HG03432 (cell line): ENCODE results near the gene RETN.
A peak's percentile ranks its signal among the peaks of the same experiment; 100 is the strongest.

Experiments used
- ATAC-seq: cut with Tn5 transposase; IDR thresholded peaks from one replicate; pipeline ENCODE4 v1.9.1; 2021; ENCODE audit warnings: mild to moderate bottlenecking, moderate library complexity; ENCODE audit not compliant: unreplicated experiment

RETN gene, protein sequence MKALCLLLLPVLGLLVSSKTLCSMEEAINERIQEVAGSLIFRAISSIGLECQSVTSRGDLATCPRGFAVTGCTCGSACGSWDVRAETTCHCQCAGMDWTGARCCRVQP

DNA sequence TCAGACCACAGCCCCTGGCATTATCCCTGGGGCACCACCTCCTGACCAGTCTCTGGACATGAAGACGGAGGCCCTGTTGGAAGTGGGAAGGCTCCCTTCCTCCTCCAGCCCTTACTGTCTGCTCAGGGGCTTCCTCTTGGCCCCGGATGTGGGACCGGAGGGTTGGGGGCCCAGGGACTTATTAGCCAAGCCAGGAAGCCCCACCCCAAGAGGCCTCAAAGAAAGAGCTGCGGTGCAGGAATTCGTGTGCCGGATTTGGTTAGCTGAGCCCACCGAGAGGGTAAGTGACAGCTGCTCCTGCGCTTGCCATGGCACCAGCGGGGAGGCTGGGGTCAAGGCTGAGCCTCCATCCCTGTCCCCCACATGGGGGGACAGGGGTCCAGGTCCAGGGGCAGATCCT, at the start of gene RETN:
Gene RETN (plus strand): TSS at position 208 of the 400 bp plus-strand sequence. CDS start 278 bp downstream, outside the sequence.
- ATAC-seq = no peak

DNA sequence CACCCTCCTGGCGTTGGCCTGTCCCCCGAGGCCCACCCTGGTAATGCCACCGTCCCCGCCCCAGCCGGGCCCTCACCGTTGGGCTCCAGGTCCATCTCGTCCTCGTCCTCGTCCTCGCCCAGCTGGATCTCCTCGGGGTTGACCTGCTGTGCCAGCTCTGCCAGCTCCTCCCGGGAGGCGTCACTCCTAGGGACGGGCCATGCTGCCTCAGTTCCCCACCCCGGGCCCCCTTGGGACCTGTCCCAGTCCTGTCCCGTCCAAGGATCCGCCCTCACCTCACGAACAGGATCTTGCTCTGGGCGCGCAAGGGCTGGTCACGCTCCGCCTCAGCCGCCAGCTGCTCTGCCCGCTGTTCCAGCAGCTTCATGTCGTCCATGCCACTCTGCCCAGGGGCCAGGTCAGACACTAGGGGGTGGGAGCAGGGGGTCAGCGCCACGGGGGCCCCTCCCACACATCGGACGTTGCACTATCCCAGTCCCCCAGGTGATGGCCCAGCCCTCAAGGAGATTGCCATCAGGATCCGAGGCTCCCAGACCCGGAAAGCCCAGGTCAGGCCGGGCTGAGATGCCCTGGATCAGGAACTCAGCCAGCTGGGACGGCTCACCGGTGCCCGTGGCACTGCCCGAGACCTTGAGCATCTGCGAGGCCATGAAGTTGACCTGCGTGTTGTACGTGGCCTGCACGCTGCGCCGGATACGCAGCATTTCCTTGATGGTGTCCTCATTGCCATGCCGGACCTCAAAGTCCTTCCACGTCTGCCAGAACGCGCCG, 49.0 kb upstream of the RETN start:
- no peak for ATAC-seq

DNA sequence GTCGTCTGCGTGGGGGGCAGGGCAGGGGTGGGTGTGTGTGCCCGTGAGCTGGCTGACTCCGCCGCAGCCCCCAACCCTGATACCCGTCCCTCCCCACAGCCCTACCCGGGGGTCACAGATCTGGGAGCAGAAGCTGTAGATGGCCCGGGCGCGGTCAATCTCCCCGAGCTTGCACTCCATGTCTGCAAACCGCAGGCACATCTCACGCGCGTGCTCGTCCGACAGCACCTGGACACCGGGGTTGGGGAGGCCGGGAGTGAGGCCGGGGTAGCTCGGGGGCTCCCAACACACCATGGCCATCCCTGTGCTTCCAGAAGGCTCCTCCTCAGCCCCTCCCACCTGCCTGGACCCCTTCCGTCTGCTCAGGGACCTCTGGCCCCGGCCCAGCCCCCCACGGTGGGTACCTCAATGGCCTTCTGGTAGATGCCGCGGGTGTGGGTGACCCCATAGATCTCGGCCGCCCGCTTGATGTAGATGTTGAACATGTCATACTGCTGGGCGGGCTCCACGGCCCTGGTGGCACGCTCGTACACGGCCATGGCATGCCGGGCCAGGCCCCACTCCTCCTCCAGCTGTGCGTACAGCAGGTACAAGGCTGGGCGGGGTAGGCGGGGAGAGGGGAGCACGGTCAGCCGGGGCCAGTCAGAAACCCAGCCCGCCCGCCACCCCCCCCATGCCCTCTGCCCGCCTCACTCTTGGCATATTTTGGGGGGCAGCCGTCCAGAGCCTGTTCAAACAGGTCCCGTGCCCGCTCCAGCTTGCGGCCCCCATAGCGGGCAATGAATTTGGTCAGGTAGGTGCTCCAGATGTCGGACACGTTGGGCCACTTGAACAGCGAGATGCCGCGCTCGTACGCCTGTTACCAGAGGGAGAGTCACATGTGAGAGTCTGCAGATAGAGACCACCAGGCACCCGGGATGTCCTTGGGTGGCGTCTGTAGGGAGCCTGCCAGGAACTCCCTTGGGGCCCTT, 48.1 kb upstream of the RETN start:
- ATAC-seq = no peak

DNA sequence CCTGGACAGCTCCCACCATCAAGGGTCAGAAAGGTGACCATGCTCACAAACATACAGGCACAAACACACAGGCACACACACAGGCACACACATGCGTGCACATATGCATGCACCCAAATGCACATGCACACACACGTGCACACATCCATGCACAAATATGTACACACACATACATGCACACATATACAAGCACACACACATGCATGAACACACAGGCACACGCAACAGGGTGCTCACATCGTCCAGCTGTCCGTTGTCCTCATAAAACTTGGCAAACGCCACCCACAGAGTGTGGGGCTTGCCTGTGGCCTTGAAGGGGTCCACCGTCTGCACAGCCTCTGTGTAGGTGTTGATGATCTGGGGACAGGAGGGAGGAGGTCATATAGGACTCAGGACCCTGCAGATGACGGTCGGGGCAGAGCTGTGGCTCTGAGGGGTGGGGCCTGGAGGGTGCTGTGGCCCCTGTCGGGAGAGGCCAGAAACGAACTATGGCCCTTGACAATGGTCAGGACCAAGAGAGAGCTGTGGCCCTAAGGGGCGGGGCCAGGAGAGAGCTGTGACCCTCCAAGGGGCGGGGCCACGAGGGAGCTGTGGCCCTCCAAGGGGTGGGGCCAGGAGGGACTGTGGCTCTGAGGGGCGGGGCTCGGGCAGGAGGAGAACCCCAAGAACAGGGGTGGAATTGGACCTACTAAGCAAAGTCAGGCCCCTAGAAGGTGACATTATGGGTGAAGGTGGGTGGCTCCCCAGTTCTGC, 45.7 kb upstream of the RETN start:
- no peak for ATAC-seq

DNA sequence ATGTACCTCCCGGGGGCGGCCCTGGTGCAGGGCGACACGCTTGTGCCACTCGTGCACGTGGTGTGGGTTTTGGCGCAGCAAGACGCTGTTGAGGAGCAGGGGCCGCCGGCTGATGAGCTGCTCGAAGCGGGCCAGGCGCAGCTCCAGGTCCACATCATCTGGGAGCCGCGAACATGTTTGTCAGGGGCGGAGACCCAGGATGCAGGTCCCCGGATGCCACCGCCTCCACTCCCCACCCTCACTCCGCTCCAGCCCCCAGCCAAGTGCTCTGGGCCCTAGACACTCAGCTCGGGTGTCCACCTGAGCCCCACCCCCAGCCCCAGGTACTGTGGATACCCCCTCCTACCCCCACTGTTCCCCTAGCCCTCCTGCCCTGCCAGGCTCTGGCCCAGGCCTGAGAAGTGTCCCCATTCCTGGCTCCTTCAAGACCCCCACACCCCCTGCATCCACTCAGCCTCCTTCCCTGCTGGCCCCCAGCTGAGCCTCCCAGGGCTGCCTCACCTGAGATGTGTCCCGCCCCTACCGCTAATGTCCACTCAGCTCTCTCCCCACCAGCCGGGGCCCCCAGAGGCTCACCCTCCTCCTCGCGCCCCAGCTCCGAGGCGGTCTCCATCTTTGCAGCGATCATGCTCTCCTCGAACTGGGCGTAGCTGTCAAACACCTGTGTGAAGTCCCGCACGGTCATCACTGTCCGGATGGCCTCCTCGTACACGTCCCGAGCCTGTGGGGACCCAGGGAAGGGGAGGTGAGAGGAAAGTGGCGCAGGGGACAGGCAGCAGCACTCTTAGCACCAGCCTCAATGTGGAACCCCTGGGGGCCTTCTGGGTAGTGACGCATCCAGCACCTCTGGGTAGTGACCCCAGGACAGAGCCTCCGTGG, 44.9 kb upstream of the RETN start:
- ATAC-seq = no peak

DNA sequence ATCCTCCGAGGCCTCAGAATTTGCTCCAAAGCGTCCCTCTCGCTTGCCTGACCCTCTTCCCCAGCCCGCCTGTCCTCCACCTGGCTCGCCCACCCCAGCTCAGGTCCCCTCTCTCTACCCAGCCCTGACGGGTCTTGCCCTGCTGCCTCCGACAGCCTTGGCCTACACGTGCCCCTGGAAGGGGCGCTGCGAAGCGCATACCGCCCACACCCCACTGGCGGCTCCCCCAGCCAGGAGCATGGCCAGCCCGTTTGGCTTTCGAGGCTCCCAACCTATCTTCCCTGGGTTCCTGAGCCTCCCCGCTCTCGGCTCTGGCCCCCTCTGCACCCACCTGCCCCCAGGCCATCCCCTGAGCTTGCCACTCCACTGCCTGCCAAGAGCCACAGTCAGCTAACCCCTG, 44.0 kb upstream of the RETN start:
- no peak for ATAC-seq

DNA sequence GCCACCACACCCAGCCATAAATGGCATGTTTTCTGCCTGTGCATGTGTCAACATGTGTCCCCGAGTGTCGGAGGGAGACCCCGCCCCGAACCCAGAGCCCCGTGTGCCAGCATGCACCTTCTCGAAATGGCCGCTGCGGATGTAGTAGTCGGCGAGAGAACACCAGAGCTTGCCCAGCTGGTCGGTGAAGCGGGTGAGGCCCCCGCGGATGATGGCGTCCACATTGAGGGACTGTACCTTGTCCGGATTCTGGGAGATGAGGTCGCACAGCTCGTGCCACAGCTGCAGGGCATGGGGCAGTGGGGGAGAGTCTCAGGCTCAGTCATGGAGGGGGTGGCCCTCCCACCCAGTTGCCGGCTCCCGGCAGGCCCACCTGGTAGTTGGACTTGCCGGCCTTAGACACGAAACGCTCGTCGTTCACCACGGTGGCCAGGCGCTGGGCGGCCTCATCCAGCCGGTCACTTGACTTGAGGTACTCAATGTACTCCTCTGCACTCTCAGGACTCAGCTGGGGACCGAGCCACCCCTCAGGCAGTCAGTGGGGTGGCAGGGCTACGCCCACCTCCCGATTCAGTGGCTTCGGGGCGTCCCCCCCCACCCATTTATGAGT, 43.0 kb upstream of the RETN start:
- no peak for ATAC-seq

DNA sequence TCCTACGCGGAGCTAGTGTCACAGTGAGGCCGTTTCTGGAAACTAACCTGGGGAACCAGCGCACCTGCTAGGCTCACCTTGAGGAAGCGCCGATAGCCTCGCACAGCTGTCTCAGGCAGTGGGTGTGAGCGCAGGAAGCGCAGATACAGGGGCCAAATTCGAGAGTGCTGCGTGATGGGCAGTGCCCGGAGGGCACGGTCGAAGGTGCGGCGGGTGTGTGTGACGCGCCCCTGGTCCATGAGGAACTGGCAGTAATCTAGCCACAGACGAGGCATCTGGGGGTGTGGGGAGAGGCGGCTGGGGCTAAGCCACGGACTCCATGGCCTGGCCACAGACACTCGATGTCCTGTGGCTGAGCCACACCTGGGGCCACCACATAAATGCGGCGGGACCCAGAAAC, 41.7 kb upstream of the RETN start:
- no peak for ATAC-seq

DNA sequence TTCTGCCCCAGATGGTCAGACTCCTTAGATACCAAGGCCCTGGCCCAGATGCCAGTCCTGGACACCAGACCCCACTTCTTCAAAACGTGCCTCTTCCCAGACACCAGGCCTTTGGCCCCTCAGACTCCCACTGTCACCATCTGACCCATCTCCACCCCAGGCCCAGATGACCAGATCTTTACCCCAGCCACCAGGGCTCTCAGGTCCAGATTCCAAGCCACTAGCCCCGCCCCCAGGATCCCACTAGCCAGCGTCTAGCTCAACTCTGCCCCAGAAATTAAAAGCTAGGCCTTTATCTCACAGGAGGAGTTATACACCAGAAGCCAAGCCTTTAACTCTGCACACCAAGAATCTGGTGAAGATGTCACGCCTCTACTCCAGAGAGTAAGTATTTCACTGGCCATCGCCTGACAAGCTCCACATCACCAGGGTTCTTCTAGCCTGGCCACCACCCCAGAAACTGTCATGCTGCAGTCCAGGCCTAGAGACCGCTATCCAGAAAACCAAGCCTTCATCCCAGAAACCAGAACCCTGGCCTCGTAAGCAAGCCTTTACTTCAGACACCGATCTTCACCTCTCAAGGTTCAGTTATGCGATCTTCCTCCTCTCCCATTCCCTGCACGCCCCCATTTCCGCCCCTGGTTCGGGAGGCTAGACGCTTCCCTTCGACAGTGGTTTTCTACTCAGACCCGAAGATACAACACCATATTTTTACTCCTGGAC, 40.1 kb upstream of the RETN start:
- no peak for ATAC-seq

DNA sequence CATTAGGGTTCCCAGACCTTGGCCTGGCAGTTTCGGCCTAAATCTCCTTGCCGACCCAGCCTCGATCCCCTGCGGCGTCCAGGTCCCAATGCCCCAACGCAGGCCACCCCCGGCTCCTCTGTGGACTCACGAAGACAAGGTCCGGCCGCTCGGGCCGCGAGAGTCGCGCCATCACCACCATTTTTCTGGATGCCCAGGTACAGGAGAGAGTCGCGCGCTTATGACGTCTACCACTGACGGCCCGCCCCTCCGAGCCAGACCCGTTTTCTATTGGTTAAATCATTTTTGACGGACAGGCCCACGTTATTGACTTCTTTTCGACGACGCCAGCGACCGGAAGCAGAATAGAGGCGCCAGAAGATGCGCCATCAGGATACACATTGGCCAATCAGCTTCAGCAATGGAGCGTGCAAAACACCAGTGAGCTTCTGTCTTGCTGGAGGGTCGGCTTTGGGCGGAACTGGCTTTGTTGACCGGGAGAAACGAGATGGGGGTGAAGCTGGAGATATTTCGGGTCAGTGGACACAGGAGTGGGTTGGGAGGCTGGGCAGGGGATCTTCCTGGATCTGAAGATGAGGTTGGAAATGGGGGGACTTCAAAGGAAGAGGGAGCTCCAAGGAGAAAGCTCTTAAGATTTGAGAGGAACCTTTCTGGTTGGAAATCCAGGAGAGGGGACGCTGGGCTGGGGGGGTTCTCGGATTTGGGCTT, 39.3 kb upstream of the RETN start, which contains the start of the genes PET100 and XAB2:
Gene PET100 (plus strand): TSS at position 447 of the 708 bp plus-strand sequence. CDS start 41 bp downstream, at position 488.
Gene XAB2 (minus strand): TSS at position 199 of the 708 bp plus-strand sequence. CDS start 18 bp downstream, at position 181.
- ATAC-seq = peak; percentile 79

DNA sequence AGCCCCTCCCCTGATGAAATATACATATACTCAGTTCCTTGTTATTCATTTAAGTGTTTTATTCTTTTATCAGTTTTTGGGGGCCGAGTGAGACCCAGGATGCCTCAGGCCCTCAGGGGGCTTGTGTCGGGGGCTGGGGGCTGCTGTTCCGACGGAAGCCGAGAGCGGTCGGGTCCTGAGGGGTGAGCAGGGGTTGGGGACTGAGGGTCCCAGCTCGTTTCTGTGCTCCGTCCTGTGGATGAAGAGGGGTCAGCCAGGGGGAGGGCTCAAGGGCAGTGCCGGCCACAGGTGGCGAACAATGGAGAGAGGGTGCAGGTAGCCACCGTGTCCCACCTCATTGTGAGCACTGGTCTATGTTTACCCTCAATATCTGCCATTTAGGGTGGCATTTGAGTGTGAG, 37.3 kb upstream of the RETN start:
- no peak for ATAC-seq

DNA sequence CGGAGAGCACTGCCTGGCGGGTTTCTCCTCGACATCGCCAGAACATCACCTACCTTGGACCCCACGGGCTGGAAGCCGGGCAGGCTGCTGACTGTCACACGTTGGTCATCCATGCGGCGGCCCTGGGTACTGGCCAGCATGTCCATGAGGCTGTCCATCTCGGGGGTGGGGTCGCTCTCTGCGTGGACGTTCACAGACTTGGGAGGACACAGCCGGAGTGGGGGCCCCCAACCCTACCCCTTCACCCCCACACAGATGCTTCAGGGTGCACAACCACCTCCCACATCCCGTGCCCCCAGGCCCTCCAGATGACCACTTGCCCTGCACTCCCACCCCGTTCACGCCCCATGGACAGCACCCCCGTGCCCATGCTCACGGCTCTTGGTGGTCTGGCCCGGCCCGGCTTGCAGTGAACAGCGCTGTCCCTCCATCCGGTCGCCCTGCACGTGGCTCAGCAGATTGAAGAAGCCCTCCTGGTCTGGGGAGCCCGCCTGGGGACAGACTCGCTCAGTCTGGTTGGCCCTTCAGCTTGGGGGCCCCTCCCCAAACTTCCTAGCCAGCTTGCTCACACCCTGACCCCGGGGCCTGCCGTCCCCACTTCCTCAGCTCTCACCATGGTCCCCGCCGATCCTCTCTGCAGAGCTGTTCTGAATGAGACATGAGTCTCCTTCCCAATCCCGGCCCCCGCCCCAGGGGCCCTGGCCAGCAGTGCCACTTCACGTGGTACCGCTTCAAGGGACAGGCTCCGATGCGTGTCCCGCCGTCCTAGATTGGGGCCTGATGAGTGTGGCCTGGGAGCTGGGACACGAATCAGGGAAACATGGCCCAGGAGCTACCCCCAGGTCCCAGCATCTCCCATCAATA, 36.3 kb upstream of the RETN start:
- ATAC-seq = no peak

DNA sequence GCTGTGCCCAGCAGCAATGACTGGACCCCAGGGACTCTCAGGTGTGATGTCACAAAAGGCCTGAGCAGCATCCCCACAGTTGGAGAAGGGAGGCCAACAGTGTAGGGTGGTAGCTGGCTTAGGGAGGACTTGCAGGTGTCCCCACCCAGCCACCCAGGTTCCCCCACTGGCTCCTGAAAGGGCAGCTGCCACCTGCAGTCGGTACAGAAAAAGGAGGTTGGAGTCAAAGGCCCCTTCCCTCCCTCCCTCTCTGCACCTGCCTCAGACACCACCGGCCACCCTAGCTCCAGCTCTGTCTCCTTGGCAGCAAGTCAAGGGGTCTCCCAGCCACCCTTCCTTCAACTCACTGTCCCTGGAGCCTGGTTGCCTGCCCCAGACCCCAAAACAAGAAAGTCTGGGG, 35.2 kb upstream of the RETN start, which contains the start of gene PCP2:
Gene PCP2 (minus strand): TSS at position 22 of the 400 bp plus-strand sequence. CDS start 262 bp downstream, outside the sequence.
- ATAC-seq = no peak

DNA sequence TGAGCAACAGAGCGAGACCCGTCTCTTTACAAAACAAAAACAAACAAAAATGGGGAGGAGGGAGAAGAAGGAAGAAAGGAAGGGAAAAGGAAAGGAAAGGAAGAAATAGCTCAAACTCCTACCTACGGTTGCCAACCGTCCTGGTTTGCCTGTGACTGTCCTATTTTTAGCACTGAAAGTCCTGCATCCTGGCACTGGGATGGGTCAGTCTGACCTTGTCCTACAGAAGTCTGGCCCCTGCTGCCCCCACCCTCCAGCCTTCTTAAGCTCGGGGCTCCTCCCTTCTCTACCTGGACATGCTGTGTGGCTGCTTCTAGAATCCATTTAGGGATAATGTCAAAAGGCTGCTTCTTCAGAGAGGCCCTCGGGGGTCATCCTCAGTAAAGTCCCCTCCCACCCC, 33.2 kb upstream of the RETN start:
- ATAC-seq = no peak

DNA sequence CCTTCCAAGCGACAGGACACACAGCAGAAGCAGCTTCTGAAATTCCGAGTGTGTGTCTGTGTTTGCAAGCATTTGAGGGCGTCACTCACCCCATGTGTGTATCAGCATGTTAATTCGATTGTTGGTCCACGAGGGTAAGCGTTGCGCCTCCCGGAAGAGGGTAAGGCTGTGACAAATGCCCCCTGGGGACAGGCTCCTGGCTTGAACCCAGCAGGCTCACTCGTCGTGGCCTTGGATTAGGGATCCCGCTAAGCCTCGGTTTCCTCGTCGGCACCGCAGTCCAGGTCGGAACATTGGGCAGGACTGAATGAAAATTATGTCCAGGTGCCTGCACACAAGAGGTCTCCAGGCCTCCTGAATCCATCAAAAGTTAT, 32.5 kb upstream of the RETN start:
- no peak for ATAC-seq

DNA sequence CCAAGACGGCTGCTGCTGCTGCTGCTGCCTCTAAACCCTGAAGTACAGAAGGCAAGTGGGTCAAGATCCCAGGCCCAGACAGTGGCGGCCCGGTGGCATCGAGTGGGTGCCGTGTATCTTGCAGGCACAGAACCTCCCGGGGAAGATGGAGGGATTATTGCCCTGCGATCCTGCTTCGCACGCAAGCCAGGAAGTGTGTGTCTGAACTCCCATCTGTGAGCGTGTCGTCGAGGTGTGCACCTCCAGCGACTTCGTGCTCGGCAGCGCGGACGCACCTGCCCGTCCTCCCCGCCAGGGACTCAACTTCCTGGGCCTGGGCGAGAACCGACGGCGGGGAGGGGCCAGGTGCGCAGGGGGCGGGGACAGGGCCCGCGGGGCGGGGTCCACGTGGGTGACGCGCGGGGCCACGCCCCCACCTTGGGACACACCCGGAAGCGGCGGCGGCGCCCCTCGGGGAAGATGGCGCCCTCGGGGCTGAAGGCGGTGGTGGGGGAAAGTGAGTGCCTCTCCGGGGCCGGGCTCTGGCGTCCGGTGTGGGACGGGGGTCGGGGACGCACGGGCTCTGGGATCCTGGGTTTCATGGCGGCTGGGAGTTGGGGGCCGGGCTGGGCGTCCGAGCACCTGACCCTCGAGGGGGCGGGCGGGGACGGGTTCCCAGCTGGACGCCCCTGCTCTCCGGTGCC, 32.0 kb upstream of the RETN start, which contains the start of gene STXBP2:
Gene STXBP2 (plus strand): TSS at position 420 of the 683 bp plus-strand sequence. CDS start 40 bp downstream, at position 460.
- peak; percentile 76 for ATAC-seq
